Measurements from ENCODE around the gene EARS2. TPM values are rescaled to one million over a fixed set of nuclear protein-coding genes. Genes with fewer than 3 reads are reported as not detected.

Gene EARS2
- total and polyA plus RNA-seq, 9 donors: 9.5 to 29.0 (median 18.5) TPM

DNA sequence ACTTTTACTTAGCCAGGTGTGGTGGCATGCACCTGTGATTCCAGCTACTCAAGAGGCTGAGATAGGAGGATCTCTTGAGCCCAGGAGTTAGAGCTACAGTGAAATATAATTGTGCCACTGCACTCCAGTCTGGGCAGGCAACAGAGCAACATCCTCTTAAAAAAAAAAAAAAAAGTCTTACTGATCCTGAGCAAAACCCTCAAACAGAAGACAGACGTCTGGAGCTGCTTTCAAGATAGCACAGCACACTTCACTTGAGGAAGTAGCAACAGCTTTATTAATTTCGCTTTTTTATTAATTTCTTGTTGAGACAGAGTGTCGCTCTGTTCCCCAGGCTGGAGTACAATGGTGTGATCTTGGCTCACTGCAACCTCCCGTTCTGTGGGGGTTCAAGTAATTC lies 36.6 kb downstream of the EARS2 start:
- no peak for DNase-seq

DNA sequence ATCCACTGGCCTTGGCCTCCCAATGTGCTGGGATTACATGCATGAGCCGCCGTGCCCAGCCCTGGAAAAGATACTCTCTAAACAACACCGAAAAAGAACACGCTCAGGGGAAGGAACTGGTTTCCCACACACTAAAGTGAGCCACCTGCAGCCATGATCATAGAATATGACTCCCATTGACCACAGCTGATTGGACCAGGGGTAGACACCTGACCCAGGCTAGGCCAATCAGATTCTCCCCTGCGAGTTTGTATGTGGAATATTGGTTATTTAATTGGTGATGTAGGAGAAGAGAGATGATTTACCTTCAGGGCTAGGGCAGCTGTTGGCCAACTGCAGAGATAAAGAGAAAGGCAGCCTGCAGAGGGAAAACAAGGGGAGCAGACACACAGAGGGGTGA lies 37.9 kb downstream of the EARS2 start:
- no peaks in the 10 kb centered on the region for H3K9me3 ChIP-seq
- intact Hi-C loops (cut with DNase I): no loop called here
- H3K4me1 ChIP-seq (ENCODE audit: insufficient read depth): no peaks in the 10 kb centered on the region
- no peak overlapping the region for H3K4me3 ChIP-seq
- no peaks in the 10 kb centered on the region for H3K36me3 ChIP-seq
- H3K27me3 ChIP-seq: no peaks in the 10 kb centered on the region
- WGBS, 3 donors: 95 to 100% (median 96%) methylated on average over 5 of the region's 5 CpGs
- no peak for DNase-seq
- no peak for TF ChIP-seq EP300 (IDR thresholded peaks at IDR 0.05)
- TF ChIP-seq, protein P1, sequence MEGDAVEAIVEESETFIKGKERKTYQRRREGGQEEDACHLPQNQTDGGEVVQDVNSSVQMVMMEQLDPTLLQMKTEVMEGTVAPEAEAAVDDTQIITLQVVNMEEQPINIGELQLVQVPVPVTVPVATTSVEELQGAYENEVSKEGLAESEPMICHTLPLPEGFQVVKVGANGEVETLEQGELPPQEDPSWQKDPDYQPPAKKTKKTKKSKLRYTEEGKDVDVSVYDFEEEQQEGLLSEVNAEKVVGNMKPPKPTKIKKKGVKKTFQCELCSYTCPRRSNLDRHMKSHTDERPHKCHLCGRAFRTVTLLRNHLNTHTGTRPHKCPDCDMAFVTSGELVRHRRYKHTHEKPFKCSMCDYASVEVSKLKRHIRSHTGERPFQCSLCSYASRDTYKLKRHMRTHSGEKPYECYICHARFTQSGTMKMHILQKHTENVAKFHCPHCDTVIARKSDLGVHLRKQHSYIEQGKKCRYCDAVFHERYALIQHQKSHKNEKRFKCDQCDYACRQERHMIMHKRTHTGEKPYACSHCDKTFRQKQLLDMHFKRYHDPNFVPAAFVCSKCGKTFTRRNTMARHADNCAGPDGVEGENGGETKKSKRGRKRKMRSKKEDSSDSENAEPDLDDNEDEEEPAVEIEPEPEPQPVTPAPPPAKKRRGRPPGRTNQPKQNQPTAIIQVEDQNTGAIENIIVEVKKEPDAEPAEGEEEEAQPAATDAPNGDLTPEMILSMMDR (IDR thresholded peaks at IDR 0.05): no peak
- no peak for TF ChIP-seq POLR2A (IDR thresholded peaks at IDR 0.05)
- H3K27ac ChIP-seq: no peak overlapping the region

More for the DNA sequence above, 36.6 kb downstream of the EARS2 start:
- Histone ChIP-seq H3K36me3 (no peaks in the 10 kb centered on the region), H3K27me3 (no peaks in the 10 kb centered on the region), H3K9me3 (no peaks in the 10 kb centered on the region), H3K4me1 (ENCODE audit: insufficient read depth) (no peaks in the 10 kb centered on the region), H3K27ac (no peak overlapping the region), H3K4me3 (no peak overlapping the region)
- no peak for TF ChIP-seq EP300 (IDR thresholded peaks at IDR 0.05)
- no peak for TF ChIP-seq POLR2A (IDR thresholded peaks at IDR 0.05)
- TF ChIP-seq, protein P1 (IDR thresholded peaks at IDR 0.05): no peak
- intact Hi-C loops (cut with DNase I): no loop called here
- WGBS, 3 donors: 83 to 88% (median 86%) methylated on average over 4 of the region's 4 CpGs

DNA sequence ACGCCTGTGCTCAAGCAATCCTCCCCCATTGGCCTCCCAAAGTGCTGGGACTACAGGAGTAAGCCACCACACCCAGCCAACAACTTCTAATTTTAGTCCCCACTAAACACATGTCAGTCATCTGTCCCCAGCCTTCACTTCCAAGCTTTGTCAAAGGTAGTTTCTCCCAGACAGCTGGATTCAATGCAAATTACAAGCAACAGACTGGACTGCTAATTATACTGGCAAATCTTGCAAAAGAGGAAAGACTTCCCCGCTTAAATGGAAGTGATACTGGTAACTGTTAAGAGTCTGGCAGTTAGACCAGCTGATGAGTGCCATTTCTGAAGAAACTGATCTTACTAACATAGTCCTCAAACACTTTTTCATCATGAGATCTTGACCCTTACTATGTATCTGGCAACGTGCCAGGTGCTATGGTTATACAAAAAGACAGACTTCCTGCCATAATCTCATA lies 38.7 kb downstream of the EARS2 start:
- intact Hi-C loops (cut with DNase I): no loop called here
- no peak overlapping the region for H3K4me3 ChIP-seq
- no peaks in the 10 kb centered on the region for H3K9me3 ChIP-seq
- 75 to 80% (median 78%) methylated on average over 3 of the region's 3 CpGs for WGBS, 3 donors
- H3K4me1 ChIP-seq (ENCODE audit: insufficient read depth): no peaks in the 10 kb centered on the region
- no peak overlapping the region for H3K27ac ChIP-seq
- H3K27me3 ChIP-seq: no peaks in the 10 kb centered on the region
- TF ChIP-seq EP300 (IDR thresholded peaks at IDR 0.05) (no peak), POLR2A (IDR thresholded peaks at IDR 0.05) (no peak)
- TF ChIP-seq, protein P1 (IDR thresholded peaks at IDR 0.05): no peak
- H3K36me3 ChIP-seq: no peaks in the 10 kb centered on the region
- DNase-seq: no peak

DNA sequence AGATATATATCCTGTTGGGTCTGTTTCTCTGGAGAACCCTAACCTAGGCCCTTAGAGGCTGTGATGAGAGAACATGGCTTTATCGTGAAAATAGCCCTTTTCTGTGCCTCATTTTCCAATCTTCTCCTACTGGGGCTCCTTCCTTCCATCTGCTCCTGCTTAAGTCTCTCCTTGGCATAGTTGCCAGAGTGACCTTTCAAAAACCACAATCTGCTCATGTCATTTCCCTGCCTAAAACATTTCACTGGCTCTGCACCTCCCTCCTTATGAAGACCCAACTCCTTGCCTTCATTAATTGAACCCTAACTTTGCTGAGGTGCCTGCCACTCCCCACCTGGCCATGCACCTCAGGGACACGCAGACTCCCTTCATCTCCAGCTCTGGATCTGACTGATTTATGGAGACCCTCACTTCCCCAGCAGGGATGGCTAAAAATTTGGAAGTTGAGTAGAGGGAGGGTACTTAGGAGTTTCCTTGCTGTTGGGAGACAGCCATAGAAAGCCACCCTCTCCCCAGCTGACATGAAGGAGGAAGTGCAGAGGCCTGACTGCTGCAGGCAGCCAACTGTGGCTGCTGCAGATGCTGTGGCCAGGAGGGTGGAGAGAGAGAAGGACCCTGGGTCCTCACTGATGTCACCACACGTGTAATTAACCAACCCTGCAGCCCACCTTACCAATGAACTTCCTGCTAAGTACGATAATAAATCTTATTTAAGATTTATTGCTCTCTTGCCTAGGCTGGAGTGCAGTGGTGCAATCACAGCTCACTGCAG lies 40.6 kb downstream of the EARS2 start:
- TF ChIP-seq EP300 (IDR thresholded peaks at IDR 0.05) (no peak), POLR2A (IDR thresholded peaks at IDR 0.05) (no peak)
- TF ChIP-seq, protein P1 (IDR thresholded peaks at IDR 0.05): no peak
- Histone ChIP-seq H3K9me3 (no peaks in the 10 kb centered on the region), H3K4me1 (ENCODE audit: insufficient read depth) (no peaks in the 10 kb centered on the region), H3K36me3 (no peaks in the 10 kb centered on the region), H3K27ac (no peak overlapping the region), H3K27me3 (no peaks in the 10 kb centered on the region), H3K4me3 (no peak overlapping the region)
- no peak for DNase-seq
- intact Hi-C loops (cut with DNase I): no loop called here
- 80 to 86% (median 86%) methylated on average over 4 of the region's 4 CpGs for WGBS, 3 donors

All from ovary (tissue), 9 donors.